ENCODE measurements around the gene MAP7. TPM values are rescaled to one million over a fixed set of nuclear protein-coding genes. Genes with fewer than 3 reads are reported as not detected.

The MAP7 gene
- polyA plus RNA-seq, 1 donor from 2014 or later = 5.1 TPM

GRCh38 chr6:136341967-136342366 is 208.3 kb downstream of the MAP7 start:
- no peaks in the 10 kb centered on the region for H4K20me1 ChIP-seq (ENCODE audit: insufficient read depth)
- H3K9me2 ChIP-seq (ENCODE audit: insufficient read depth, low read length) = no peaks in the 10 kb centered on the region
- H3K36me3 ChIP-seq (ENCODE audit: insufficient read depth, low read length) = no peaks in the 10 kb centered on the region
- H3K4me3 ChIP-seq (ENCODE audit: low read length) = no peak overlapping the region
- no peaks in the 10 kb centered on the region for H3K79me2 ChIP-seq (replicated peaks; ENCODE audit: insufficient read depth, low read length)
- H3F3A ChIP-seq (ENCODE audit: insufficient read depth, low read length, poor library complexity, severe bottlenecking) = no peaks in the 10 kb centered on the region
- no peak for TF ChIP-seq EP300 (conservative IDR thresholded peaks at IDR 0.05; ENCODE audit: poor library complexity, severe bottlenecking)
- no peak for TF ChIP-seq SMC3 (conservative IDR thresholded peaks at IDR 0.05; ENCODE audit: poor library complexity)
- no peak for TF ChIP-seq MXI1 (conservative IDR thresholded peaks at IDR 0.05; ENCODE audit: poor library complexity, severe bottlenecking)
- no peak for TF ChIP-seq TAF1 (IDR thresholded peaks at IDR 0.05; ENCODE audit: low read depth)
- no peak for TF ChIP-seq REST (IDR thresholded peaks at IDR 0.05; ENCODE audit: borderline replicate concordance)
- no peak for TF ChIP-seq EZH2 (IDR thresholded peaks at IDR 0.05; ENCODE audit: borderline replicate concordance, insufficient read depth, low read length, poor library complexity, severe bottlenecking)
- no peak for TF ChIP-seq CTCF (IDR thresholded peaks at IDR 0.05; ENCODE audit: poor library complexity, severe bottlenecking)
- no peak for TF ChIP-seq POLR2AphosphoS5 (IDR thresholded peaks at IDR 0.05)
- no peak for TF ChIP-seq RAD21 (conservative IDR thresholded peaks at IDR 0.05)
- no peak overlapping the region for H3K9ac ChIP-seq (ENCODE audit: low read length)
- H3K27ac ChIP-seq (ENCODE audit: low read length) = no peak overlapping the region
- H3K9me3 ChIP-seq (ENCODE audit: low read length) = no peaks in the 10 kb centered on the region
- no peaks in the 10 kb centered on the region for H3K27me3 ChIP-seq (ENCODE audit: insufficient read depth, low read depth, low read length)
- no peak overlapping the region for H2AFZ ChIP-seq (ENCODE audit: low read depth, low read length)
- no peak overlapping the region for H3K4me2 ChIP-seq (ENCODE audit: low read length)

GRCh38 chr6:136341367-136341766 is 208.9 kb downstream of the MAP7 start:
- Histone ChIP-seq H3K27ac (ENCODE audit: low read length) (no peak overlapping the region), H3K36me3 (ENCODE audit: insufficient read depth, low read length) (no peaks in the 10 kb centered on the region), H3K9me3 (ENCODE audit: low read length) (no peaks in the 10 kb centered on the region), H3K9ac (ENCODE audit: low read length) (no peak overlapping the region), H4K20me1 (ENCODE audit: insufficient read depth) (no peaks in the 10 kb centered on the region), H3F3A (ENCODE audit: insufficient read depth, low read length, poor library complexity, severe bottlenecking) (no peaks in the 10 kb centered on the region), H2AFZ (ENCODE audit: low read depth, low read length) (no peak overlapping the region), H3K4me3 (ENCODE audit: low read length) (no peak overlapping the region), H3K4me2 (ENCODE audit: low read length) (no peak overlapping the region), H3K79me2 (replicated peaks; ENCODE audit: insufficient read depth, low read length) (no peaks in the 10 kb centered on the region), H3K9me2 (ENCODE audit: insufficient read depth, low read length) (no peaks in the 10 kb centered on the region), H3K27me3 (ENCODE audit: insufficient read depth, low read depth, low read length) (no peaks in the 10 kb centered on the region)
- no peak for TF ChIP-seq EP300 (conservative IDR thresholded peaks at IDR 0.05; ENCODE audit: poor library complexity, severe bottlenecking)
- TF ChIP-seq SMC3 (conservative IDR thresholded peaks at IDR 0.05; ENCODE audit: poor library complexity) = no peak
- no peak for TF ChIP-seq TAF1 (IDR thresholded peaks at IDR 0.05; ENCODE audit: low read depth)
- no peak for TF ChIP-seq CTCF (IDR thresholded peaks at IDR 0.05; ENCODE audit: poor library complexity, severe bottlenecking)
- TF ChIP-seq REST (IDR thresholded peaks at IDR 0.05; ENCODE audit: borderline replicate concordance) = no peak
- TF ChIP-seq MXI1 (conservative IDR thresholded peaks at IDR 0.05; ENCODE audit: poor library complexity, severe bottlenecking) = no peak
- TF ChIP-seq RAD21 (conservative IDR thresholded peaks at IDR 0.05) = no peak
- TF ChIP-seq EZH2 (IDR thresholded peaks at IDR 0.05; ENCODE audit: borderline replicate concordance, insufficient read depth, low read length, poor library complexity, severe bottlenecking) = no peak
- no peak for TF ChIP-seq POLR2AphosphoS5 (IDR thresholded peaks at IDR 0.05)

Data from neural cell (in vitro differentiated cells).